Retinal pigment epithelial cell (primary cell): ENCODE measurements around the gene OR1F1.

ENCODE experiments used
- DNase-seq: peaks from one replicate; pipeline ENCODE4 v3.0.0-alpha.2; 2010; ENCODE audit warnings: low read depth
- H3K4me3 ChIP-seq: 2 replicates; pipeline ENCODE4 v1.5.1; 2011; ENCODE audit warnings: mild to moderate bottlenecking, low read length, control low read depth, moderate library complexity
- CTCF ChIP-seq: conservative IDR thresholded peaks from 2 replicates; pipeline ENCODE4 v1.5.1; 2011; ENCODE audit warnings: low read depth, low read length, control low read depth, inconsistent platforms

Gene OR1F1

GRCh38 chr16:3147046-3147756 lies 40.8 kb upstream of the OR1F1 start:
- TF ChIP-seq CTCF, result no peak
- H3K4me3 ChIP-seq, result no peak overlapping the region
- no peak for DNase-seq

DNA sequence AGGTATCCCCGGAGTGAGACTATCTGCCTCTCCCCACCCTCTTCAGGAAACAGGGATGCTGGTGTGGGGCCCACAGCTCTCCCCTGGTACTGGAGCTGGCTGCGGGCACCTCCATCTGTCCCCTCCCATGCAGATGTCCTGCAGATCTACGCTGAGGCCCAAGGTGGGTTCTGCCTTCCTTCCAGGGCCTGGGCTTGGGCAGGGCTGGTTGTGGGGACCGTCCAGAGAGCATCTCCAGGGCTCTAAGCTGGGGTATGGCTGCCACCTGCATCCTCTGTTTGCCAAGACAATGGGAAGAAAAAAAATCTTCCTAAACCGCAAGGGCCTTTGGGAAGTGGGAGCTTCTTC lies 40.3 kb upstream of the OR1F1 start:
- no peak for DNase-seq
- H3K4me3 ChIP-seq, result no peak overlapping the region
- no peak for TF ChIP-seq CTCF

GRCh38 chr16:3148256-3149192 lies 39.5 kb upstream of the OR1F1 start:
- H3K4me3 ChIP-seq, result no peak overlapping the region
- TF ChIP-seq CTCF, result no peak
- DNase-seq, result no peak

DNA sequence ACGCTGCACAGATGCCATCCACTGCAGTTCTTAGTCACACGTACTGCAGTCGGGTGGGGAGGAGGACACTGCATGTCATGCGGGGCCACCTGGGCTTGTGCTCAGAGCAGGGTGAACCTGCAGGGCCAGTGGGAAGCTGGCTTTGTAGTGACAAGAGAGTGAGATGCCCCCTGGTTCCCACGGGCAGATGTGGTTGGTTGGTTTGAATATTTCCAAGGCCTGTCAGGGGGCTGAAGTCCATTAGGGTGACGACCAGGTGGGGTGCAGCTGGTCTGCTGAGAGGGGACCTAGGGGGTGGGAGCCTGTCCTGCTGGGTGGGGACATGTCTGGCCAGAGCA lies 38.8 kb upstream of the OR1F1 start:
- TF ChIP-seq CTCF, result no peak
- H3K4me3 ChIP-seq, result no peak overlapping the region
- no peak for DNase-seq

DNA sequence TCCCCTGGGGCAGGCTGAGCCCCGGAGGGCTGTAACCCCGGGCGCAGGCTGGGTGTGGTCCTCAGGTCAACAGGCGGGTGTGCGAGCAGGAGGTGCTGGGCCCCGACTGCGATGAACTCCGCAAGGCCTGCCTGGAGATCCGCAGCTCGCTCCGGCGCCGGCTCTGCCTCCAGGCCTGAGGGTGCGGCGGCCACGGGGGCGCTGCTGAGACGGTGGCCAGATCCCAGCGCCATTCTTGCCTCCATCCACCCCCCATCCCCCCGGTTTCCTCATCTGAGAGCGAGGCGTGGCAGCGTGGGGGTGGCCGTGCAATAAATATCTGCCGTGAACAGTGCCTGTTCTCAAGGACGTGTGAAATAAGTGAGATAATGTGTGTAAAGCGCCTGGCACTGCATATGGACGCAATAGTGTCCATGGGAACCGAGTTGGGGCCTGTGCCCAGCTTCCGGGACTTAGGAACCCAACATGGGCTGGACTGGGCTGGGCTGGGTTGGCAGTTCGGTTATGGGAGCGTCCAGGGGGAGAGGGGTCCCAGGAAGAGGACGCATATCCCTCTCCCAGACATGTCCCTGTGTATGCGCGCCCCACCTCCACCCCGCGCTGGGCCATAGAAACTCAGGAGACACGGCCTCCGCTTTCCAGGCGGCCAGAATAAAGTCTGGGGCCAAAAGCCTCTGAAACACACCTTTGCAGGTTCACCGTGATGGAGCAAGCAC lies 38.2 kb upstream of the OR1F1 start:
- peak; percentile 62 for TF ChIP-seq CTCF
- DNase-seq, result no peak
- H3K4me3 ChIP-seq, result peak overlapping the region; percentile 78

DNA sequence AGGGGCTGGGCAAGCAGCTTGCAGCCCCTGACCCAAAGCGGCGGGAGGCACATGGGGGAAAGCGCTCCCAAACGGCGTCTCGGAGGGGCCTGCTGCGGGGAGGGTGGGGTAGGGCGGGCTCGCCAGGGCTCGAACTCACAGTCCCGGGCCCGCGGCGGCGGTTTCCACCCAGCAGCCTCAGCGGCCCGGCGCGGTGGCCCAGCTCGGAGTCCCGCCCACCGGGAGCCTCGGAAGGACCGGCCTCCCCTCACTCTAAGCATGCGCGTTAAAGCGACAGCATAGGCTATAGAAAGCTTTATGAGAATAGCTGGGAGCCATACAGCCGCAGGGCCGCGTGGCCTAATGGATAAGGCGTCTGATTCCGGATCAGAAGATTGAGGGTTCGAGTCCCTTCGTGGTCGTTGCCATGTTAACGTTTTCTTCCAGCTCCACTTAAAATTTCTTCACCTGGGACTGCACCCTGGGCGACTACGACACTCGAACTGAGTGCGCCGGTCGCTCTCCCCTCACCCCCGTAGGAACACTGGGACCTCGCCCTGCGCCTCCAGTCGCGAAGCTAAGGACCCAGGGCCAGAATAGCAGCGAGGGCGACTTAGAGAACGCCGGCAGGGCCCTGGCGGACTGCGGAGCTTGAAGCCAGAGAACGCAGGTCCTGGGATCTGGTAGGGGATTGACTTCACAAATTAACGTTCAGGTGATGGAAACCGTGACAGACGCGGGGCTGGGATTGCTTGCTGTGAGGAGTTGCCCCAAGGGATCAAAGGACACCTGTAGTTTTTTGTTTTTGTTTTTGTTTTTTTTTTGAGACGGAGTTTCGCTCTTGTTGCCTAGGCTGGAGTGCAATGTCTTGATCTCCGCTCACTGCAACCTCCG lies 37.4 kb upstream of the OR1F1 start:
- DNase-seq, result peak; percentile 77
- peak overlapping the region; percentile 78 for H3K4me3 ChIP-seq
- TF ChIP-seq CTCF, result no peak
